Stimulated activated CD4-positive, alpha-beta T cell treated with anti-CD3 and anti-CD28 coated beads, Interleukin-4, amount 100 ng/mL, for 4 hours (primary cell): ENCODE data around the gene PRR36.

Source experiments
- DNase-seq, 2 experiments: peaks; one replicate each; pipeline ENCODE4 v3.0.0-alpha.2; 2020

Gene PRR36

DNA sequence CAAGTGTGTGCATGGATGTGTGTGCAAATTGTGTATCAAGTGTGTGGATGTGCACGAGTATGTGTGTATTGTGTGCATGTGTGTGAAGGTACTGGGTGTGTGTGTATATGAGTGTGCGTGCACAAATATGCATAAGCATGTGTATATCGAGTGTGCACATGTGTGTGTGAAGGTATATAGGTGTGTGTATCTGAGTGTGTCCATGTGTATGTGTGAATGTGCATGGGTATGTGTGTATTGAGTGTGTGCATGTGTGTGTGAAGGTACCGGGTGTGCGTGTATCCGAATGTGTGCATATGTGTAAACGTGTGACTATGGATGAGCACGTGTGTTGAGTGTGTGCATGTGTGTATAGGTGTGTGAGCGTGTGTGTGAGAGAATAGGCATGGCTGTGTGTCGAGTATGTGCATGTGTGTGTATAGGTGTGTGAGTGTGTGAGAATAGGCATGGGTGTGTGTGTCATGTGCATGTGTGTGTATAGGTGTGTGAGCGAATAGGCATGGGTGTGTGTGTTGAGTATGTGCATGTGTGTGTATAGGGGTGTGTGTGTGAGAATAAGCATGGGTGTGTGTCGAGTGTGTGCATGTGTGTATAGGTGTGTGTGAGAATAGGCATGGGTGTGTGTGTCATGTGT, 31.4 kb downstream of the PRR36 start:
- DNase-seq: no peak

GRCh38 chr19:7841751-7842660, 32.2 kb downstream of the PRR36 start:
- no peak for DNase-seq

DNA sequence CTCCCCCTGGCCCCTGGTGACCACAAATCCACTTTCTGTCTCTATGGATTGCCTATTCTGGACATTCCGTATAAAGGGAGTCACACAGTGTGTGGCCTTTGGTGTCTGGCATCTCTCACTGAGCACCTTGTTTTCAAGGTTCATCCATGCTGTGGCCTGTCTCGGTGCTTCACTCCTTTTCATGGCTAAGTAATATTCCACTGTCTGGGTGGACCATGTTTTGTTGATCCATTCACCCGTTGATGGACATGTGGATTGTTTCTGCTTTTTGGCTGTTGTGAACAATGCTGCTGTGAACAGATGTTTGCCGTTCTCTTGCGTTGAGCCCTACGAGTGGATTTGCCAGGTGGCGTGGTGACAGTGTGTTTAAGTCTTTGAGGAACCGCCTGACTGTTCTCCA, 33.6 kb downstream of the PRR36 start:
- no peak for DNase-seq

GRCh38 chr19:7839476-7839875, 34.7 kb downstream of the PRR36 start:
- DNase-seq: no peak

DNA sequence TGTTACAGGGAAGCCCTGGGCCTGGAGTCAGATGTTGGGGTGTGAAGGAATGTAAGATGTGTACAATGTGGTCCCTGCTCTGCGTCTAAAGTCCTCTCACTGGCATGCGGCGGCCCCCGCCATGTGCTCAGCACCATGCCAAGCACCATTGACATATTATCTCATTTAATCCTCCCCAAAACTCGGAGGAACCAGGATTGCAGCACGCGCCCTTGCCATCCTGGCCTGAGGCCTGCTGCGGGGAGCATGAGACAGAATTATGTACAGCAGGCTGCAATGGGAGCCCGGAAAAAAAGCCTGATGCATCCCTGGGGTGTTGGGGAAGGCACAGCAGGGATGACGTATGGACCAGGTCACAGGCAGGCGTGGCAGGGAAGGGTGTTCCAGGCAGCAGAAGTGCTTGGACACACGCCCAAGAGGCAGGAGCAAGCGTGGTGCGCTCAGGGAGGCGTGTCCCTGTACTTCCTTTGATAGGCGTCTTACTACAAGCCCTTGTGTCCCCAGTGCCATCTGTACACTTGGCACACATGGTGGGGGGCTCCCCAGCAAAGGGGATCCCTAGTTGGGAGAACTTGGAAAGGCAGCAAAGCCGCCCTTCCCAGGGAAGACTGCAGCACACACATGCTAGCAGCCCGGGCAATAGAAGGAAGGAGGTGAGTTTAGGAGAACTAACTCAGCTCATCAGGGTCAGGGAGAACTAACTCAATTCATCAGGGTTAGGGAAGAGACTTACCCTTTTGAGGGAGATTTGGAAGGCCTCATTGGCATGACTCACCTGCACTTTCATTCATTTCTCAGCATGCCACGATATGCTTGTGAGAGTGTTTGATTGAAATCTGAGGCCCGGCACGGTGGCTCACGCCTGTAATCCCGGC, 40.7 kb downstream of the PRR36 start:
- DNase-seq: no peak

- DNase-seq: no peak
Observed at GRCh38 chr19:7832781-7833180, 41.4 kb downstream of the PRR36 start.

- DNase-seq: no peak
Observed at GRCh38 chr19:7832009-7832408, 42.2 kb downstream of the PRR36 start.

DNA sequence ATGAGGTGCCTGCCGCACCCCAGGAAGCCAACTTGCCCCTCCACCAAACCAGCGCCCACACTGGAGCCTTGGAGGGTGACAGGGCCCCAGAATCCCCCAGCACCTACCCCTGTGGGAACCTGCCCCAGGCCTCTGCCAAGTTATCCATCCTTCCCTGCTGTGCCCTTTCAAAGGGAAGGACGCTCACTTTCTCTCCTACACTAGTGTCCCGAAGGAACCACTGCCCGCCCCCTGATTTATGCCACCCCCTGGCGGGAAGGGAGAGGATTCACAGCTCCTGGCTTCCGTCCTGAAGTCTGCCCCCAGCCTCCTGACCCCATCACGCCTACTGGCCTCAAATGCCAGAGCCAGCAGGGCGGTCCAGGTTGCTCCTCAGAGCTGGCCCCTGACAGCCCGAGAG, 42.7 kb downstream of the PRR36 start:
- DNase-seq: no peak

DNA sequence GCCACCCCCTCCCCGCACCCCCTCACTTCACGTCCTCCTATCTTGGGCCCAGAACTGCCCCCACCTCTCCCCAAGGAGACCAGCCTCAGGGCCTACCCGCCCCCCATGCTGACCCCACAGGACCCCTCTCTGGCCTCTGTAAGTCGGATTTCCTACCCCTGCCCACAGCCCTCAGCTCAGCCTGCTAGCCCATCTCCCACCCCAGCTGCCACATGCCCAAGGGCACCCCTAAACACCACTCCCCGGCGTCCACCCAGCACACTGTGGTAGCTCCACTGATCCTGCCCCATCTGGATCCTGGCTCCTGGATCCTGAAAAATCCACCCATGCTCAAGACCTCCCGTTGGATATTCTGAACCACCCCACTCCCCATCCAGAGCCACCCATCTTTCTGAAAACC, 43.4 kb downstream of the PRR36 start:
- no peak for DNase-seq

DNA sequence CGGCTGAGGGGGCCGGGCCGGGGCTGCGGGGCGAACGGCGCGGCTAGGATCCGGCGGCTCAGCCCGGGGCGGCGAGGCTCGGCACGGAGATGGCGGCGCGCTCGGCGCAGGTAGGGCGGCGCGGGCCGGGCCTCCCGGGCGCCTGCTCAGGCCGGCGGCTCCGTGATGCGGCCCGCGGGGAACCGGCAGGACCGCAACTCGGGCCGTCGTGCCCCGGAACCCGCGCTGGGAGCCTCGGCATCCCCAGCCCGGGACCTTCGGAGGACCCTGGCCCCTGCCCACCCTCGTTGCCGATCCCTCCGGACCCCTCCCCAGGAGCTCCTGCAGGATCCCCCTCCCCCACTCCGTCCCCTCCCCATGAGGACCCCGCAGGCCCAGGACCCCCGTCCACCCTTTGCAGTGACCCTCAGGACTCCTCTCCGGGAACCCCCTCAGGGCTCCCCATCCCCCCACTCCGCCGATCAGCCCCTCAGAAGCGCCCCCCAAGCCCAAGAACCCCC, 43.9 kb downstream of the PRR36 start:
- peak in 1 of 2 experiments; percentile 12 for DNase-seq

- peak; percentile 99 to 100 for DNase-seq
Observed at GRCh38 chr19:7829561-7830271, 44.5 kb downstream of the PRR36 start, which contains the start of gene EVI5L. EVI5L (plus strand) TSS chr19:7830218; CDS start chr19:7846543, 16,325 bp downstream.

DNA sequence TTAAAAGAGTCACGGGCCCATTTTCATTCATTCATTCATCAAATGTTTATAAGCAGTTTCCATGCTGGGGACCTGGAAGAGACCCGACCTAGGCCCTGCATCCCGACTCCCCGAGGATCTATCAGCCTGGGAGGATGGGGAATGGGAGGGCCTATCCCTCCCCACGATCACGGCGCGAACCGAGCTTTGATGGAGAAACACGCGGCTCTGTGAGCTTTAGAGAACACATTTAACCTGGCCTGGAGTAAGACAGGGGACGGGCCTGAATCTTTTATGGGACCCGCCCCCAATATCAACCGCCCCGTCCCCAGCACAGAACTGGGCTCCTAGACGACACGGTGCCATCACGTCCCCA, 45.0 kb downstream of the PRR36 start:
- DNase-seq: no peak

- DNase-seq: no peak
Observed at GRCh38 chr19:7823686-7824301, 50.4 kb downstream of the PRR36 start.

- no peak for DNase-seq
Observed at GRCh38 chr19:7822910-7823515, 51.2 kb downstream of the PRR36 start.

GRCh38 chr19:7820588-7820987, 53.6 kb downstream of the PRR36 start:
- DNase-seq: no peak

DNA sequence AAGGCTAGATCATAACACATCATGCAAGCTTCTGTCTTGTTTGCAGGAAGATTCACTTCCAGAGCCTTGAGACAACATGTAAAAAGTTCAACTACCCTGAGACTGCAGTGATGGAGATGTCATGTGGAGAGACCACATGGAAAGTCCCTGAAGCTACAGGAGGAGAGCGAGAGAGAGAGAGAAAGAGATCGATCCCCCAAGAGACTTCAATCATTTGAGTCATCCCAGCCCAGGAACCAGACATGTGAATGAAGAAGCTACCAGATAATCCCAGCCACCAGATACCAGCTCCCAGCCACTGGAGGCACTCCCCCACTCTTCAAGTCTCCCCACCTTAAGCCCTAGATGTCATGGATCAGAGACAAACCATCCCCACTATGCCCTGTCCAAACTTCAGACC, 54.9 kb downstream of the PRR36 start:
- no peak for DNase-seq

DNA sequence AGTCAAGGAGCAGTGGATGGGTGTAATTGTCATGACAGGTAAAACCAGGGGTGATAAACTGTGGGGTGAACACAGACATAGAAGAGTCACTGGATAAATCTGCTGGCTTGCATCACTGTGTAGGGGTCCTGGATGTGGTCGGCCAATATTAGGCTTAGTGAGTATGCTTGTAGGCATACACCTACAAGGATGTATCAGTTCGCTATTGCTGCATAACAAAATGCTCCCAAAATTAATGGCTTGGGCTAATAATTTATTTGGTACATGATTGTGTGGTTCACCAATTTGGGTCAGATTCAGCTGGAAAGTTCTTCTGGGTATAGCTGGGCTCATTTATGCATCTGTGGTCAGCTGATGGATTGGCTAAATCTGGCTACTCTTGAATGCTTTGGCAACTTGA, 55.4 kb downstream of the PRR36 start:
- no peak for DNase-seq
